ENCODE measurements around the gene SORBS1. TPM values are rescaled to one million over a fixed set of nuclear protein-coding genes. Genes with fewer than 3 reads are reported as not detected.
A peak's percentile ranks its signal among the peaks of the same experiment; 100 is the strongest.

The SORBS1 gene
- total and polyA plus RNA-seq, 2 of the 13 experiments (the other 11 are each of a cell fraction or from before 2014, with no cell fraction given): 16.8 to 39.8 TPM

GRCh38 chr10:95335933-95336699, 225.1 kb downstream of the SORBS1 start (continued):
- no peak for TF ChIP-seq ZNF362 (CRISPR knock-in tag; IDR thresholded peaks at IDR 0.05; ENCODE audit: borderline replicate concordance)
- no peak for TF ChIP-seq ZSCAN20 (CRISPR knock-in tag; IDR thresholded peaks at IDR 0.05; ENCODE audit: borderline replicate concordance)
- TF ChIP-seq GATA4 (IDR thresholded peaks at IDR 0.05; ENCODE audit: borderline replicate concordance, low read depth): 0 out of 2 replicates have a peak, but pooled peaks have one; percentile 40
- no peak for TF ChIP-seq ZFP62 (CRISPR knock-in tag; IDR thresholded peaks at IDR 0.05)
- TF ChIP-seq ZNF343 (CRISPR knock-in tag; IDR thresholded peaks at IDR 0.05): no peak
- TF ChIP-seq BCL3 (CRISPR knock-in tag; IDR thresholded peaks at IDR 0.05): no peak
- TF ChIP-seq ZNF264 (CRISPR knock-in tag; IDR thresholded peaks at IDR 0.05): no peak
- peak; percentile 74; the same call in 1 of the 2 replicates for TF ChIP-seq HMG20A (CRISPR knock-in tag; IDR thresholded peaks at IDR 0.05; ENCODE audit: borderline replicate concordance)
- TF ChIP-seq NCOA2 (CRISPR knock-in tag; IDR thresholded peaks at IDR 0.05): peak; percentile 84
- TF ChIP-seq ONECUT2 (CRISPR knock-in tag; IDR thresholded peaks at IDR 0.05): no peak
- TF ChIP-seq NR3C1 (CRISPR knock-in tag; IDR thresholded peaks at IDR 0.05): no peak
- peak; percentile 71 for TF ChIP-seq BHLHE40 (IDR thresholded peaks at IDR 0.05; ENCODE audit: low read length)
- TF ChIP-seq ZNF205 (CRISPR knock-in tag; IDR thresholded peaks at IDR 0.05): no peak
- peak; percentile 24; the same call in 1 of the 2 replicates for TF ChIP-seq TFDP1 (CRISPR knock-in tag; IDR thresholded peaks at IDR 0.05; ENCODE audit: borderline replicate concordance)
- TF ChIP-seq HINFP (CRISPR knock-in tag; IDR thresholded peaks at IDR 0.05; ENCODE audit: low read depth): no peak
- TF ChIP-seq ZSCAN29 (CRISPR knock-in tag; conservative IDR thresholded peaks at IDR 0.05): no peak
- peak; percentile 57; the same call in 1 of the 2 replicates for TF ChIP-seq TARDBP (CRISPR knock-in tag; IDR thresholded peaks at IDR 0.05)
- TF ChIP-seq ZNF772 (CRISPR knock-in tag; IDR thresholded peaks at IDR 0.05): no peak; the same call in 1 of the 2 replicates
- no peak for TF ChIP-seq GRHL1 (CRISPR knock-in tag; conservative IDR thresholded peaks at IDR 0.05)
- TF ChIP-seq HNRNPL (IDR thresholded peaks at IDR 0.05; ENCODE audit: low read depth, low read length): no peak
- no peak for TF ChIP-seq HOXA9 (CRISPR knock-in tag; IDR thresholded peaks at IDR 0.05; ENCODE audit: borderline replicate concordance)
